NT2/D1 (cell line): ENCODE data around the gene VPS41.

ENCODE experiments used
- SUZ12 ChIP-seq: IDR thresholded peaks from 2 replicates; pipeline ENCODE4 v1.6.1; 2011; ENCODE audit not compliant: insufficient read length, insufficient read depth; ENCODE audit errors: extremely low read depth
- YY1 ChIP-seq: IDR thresholded peaks from 2 replicates; pipeline ENCODE4 v1.6.1; 2011; ENCODE audit not compliant: insufficient read length, insufficient read depth
- ZNF274 ChIP-seq: IDR thresholded peaks from 2 replicates; pipeline ENCODE4 v1.6.1; 2011; ENCODE audit warnings: mild to moderate bottlenecking, low read depth, low read length

GRCh38 chr7:38801786-38802185 lies 107.2 kb downstream of the VPS41 start:
- no peak for TF ChIP-seq YY1
- no peak for TF ChIP-seq SUZ12
- no peak for TF ChIP-seq ZNF274
